Natural killer cell treated with Interleukin-12 subunit alpha and Interleukin-12 subunit beta and Interleukin-15 and Interleukin-18, amount 100 ng/mL, for 72 hours (primary cell): ENCODE measurements around the gene EHD4. TPM values are rescaled to one million over a fixed set of nuclear protein-coding genes. Genes with fewer than 3 reads are reported as not detected.

Source experiments
- ATAC-seq, 2 donors: fragments of 150-1000 bp; cut with Tn5 transposase in 1 of 2; sonication (Bioruptor Pico), chemical (Tn5 transposase) in 1 of 2; 2 replicates each; pipeline ENCODE4 v1.10.0; 2021
- DNase-seq: peaks from one replicate; pipeline ENCODE4 v3.0.0; 2022; ENCODE audit warnings: low spot score
- H3K27ac Mint-ChIP-seq, 2 donors: 1 replicate in 1 of 2; 2 replicates in 1 of 2; pipeline ENCODE4 v1.8.0; 2022; ENCODE audit warnings: mixed read lengths in 2 of 2, mild to moderate bottlenecking in 1 of 2, moderate library complexity in 1 of 2
- H3K27me3 Mint-ChIP-seq, 2 donors: 1 replicate in 1 of 2; 2 replicates in 1 of 2; pipeline ENCODE4 v1.8.0; 2022; ENCODE audit warnings: mixed read lengths in 2 of 2
- H3K36me3 Mint-ChIP-seq: one replicate; pipeline ENCODE4 v1.8.0; 2022; ENCODE audit warnings: mixed read lengths
- H3K4me1 Mint-ChIP-seq, 2 donors: 1 replicate in 1 of 2; 2 replicates in 1 of 2; pipeline ENCODE4 v1.8.0; 2022; ENCODE audit warnings: low read depth in 2 of 2, mixed read lengths in 2 of 2, mild to moderate bottlenecking in 1 of 2
- H3K4me3 Mint-ChIP-seq: one replicate; pipeline ENCODE4 v1.8.0; 2022; ENCODE audit warnings: mixed read lengths
- H3K9me3 Mint-ChIP-seq: 2 replicates; pipeline ENCODE4 v1.8.0; 2022; ENCODE audit warnings: mixed read lengths
- total RNA-seq, 2 donors: library from RNA; stranded (reverse); gene quantifications; one replicate each; pipeline ENCODE4 v1.2.3, GENCODE V29; 2022

Gene EHD4
- total RNA-seq, 2 donors from 2014 or later = 19.9 to 24.5 TPM

DNA sequence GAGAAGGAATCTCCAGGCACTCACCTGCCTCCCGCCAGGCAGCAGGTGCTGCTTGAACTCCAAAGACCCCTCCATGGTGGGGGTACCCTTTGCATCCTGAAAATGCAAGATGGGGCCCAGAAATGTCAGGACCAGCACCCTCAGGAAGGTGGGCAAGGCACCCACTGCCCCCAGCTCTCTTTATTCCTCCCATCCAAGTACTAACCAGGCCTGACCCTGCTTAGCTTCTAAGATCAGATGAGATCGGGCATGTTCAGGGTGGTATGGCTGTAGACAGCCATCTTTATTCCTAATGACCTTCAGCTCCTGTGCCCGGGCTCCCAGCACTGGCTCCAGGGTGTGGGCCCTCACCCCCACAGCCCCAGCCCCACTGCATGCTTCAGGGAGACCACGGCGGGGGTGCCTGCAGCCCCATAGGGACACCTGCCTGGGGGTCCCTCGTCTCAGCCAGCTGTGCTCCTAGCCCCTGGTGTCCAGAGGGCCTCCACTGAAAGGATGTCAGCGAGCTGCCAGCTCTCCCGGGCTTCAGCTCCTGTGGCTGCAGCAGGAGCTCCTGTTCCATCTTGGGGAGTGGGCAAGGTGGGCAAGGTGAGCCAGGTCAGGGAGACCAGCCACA is 120.5 kb downstream of the EHD4 start:
- H3K4me3 Mint-ChIP-seq = no peak overlapping the region
- no peaks in the 10 kb centered on the region for H3K4me1 Mint-ChIP-seq
- no peaks in the 10 kb centered on the region for H3K27me3 Mint-ChIP-seq
- DNase-seq = no peak
- H3K9me3 Mint-ChIP-seq = no peaks in the 10 kb centered on the region
- H3K36me3 Mint-ChIP-seq = peaks cover 4% of the 10 kb centered on the region
- no peak for ATAC-seq
- H3K27ac Mint-ChIP-seq = no peak overlapping the region

- Mint-ChIP-seq H3K27ac (no peak overlapping the region), H3K9me3 (no peaks in the 10 kb centered on the region), H3K4me3 (no peak overlapping the region), H3K27me3 (no peaks in the 10 kb centered on the region), H3K4me1 (no peaks in the 10 kb centered on the region), H3K36me3 (peaks cover 4% of the 10 kb centered on the region)
- DNase-seq = no peak
- ATAC-seq = no peak
Observed at GRCh38 chr15:41851167-41851523, 121.2 kb downstream of the EHD4 start.

- Mint-ChIP-seq H3K9me3 (no peaks in the 10 kb centered on the region), H3K27me3 (no peaks in the 10 kb centered on the region), H3K4me3 (no peak overlapping the region), H3K36me3 (peaks cover 4% of the 10 kb centered on the region), H3K4me1 (no peaks in the 10 kb centered on the region), H3K27ac (no peak overlapping the region)
- ATAC-seq (no peak), DNase-seq (no peak)
Observed at GRCh38 chr15:41850482-41851166, 121.7 kb downstream of the EHD4 start.

DNA sequence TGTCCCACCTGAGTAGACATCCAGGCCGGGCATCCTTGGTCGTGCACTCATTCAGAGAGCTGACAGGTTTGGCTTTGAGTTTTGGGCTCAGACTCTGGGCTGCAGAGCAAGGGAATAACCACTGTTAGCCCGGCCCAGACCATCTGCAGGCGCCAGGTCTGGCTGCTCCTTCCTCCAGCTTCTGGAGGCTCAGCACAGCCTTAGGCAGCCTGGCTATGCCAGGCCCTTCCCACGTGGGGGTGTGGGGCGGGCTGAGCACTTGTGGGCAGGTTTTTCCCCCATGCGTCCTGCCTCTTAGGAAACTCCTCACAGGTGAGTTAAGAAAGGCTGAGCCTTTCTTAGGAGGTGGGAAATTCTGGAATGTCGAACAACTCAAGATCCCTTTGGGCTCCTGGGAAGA is 122.5 kb downstream of the EHD4 start:
- DNase-seq (no peak), ATAC-seq (no peak)
- Mint-ChIP-seq H3K27ac (no peak overlapping the region), H3K4me1 (no peaks in the 10 kb centered on the region), H3K36me3 (peaks cover 4% of the 10 kb centered on the region), H3K9me3 (no peaks in the 10 kb centered on the region), H3K27me3 (no peaks in the 10 kb centered on the region), H3K4me3 (no peak overlapping the region)

DNA sequence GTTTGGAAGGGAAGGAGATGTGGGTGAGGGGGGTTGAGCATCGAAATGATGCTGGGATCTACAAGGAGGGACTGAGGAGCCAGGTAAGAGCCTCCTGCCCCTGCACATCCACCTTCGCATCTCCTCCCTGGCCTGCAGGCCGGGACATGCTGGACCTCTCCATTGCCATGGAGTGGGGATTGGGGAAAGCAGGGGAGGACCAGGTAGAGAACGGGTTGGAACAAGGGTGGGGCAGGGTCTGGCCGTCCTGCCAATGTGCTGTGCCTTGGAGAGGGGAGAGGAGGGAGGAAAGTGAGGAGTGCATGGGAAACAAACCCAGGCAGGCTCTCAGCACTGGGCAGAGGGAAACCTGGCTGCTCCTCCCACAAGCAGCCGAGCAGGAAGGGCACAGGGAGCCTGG is 123.2 kb downstream of the EHD4 start:
- H3K36me3 Mint-ChIP-seq = peaks cover 4% of the 10 kb centered on the region
- ATAC-seq = no peak
- H3K27me3 Mint-ChIP-seq = no peaks in the 10 kb centered on the region
- H3K27ac Mint-ChIP-seq = no peak overlapping the region
- DNase-seq = no peak
- no peaks in the 10 kb centered on the region for H3K9me3 Mint-ChIP-seq
- no peaks in the 10 kb centered on the region for H3K4me1 Mint-ChIP-seq
- no peak overlapping the region for H3K4me3 Mint-ChIP-seq

DNA sequence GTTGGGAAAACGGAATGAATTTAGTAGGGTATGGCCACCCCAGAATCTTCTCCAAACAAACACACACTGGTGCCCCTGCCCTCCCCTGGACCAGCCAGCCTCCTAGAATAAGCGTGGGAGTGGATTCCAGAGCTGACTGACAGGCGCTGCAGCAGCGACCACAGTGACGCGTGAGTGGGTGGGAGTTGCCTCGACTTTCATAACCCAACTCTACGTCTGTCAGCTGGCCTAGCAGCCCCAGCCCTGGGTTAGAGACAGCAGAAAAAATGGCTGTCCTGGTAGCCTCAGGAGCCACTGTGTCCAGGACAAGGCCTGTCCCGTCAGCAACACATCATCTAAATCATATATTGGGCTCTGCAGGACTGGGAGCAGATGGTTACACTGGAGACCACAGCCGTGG is 123.7 kb downstream of the EHD4 start:
- H3K4me1 Mint-ChIP-seq = no peaks in the 10 kb centered on the region
- peaks cover 4% of the 10 kb centered on the region for H3K36me3 Mint-ChIP-seq
- H3K27ac Mint-ChIP-seq = no peak overlapping the region
- DNase-seq (no peak), ATAC-seq (no peak)
- no peaks in the 10 kb centered on the region for H3K9me3 Mint-ChIP-seq
- no peaks in the 10 kb centered on the region for H3K27me3 Mint-ChIP-seq
- H3K4me3 Mint-ChIP-seq = no peak overlapping the region

- ATAC-seq (no peak), DNase-seq (no peak)
- H3K27me3 Mint-ChIP-seq = no peaks in the 10 kb centered on the region
- H3K36me3 Mint-ChIP-seq = peaks cover 4% of the 10 kb centered on the region
- H3K4me3 Mint-ChIP-seq = no peak overlapping the region
- H3K4me1 Mint-ChIP-seq = no peaks in the 10 kb centered on the region
- no peak overlapping the region for H3K27ac Mint-ChIP-seq
- no peaks in the 10 kb centered on the region for H3K9me3 Mint-ChIP-seq
Observed at GRCh38 chr15:41847981-41848380, 124.4 kb downstream of the EHD4 start.

- Mint-ChIP-seq H3K36me3 (peaks cover 4% of the 10 kb centered on the region), H3K4me1 (no peaks in the 10 kb centered on the region), H3K9me3 (no peaks in the 10 kb centered on the region), H3K27me3 (no peaks in the 10 kb centered on the region), H3K4me3 (no peak overlapping the region), H3K27ac (no peak overlapping the region)
- DNase-seq (no peak), ATAC-seq (no peak)
Observed at GRCh38 chr15:41847206-41847605, 125.2 kb downstream of the EHD4 start.

Other genes starting within 250 kb of the EHD4 start
- gene MAPKBP1, start 198.1 kb downstream of the EHD4 start, total RNA-seq = 10 to 100 TPM; 30.6 to 53.2 TPM
- 10 to 100 TPM in 1 of 2 donors, 1 to 10 TPM in 1; 6.7 to 12.1 TPM for gene JMJD7, start 144.5 kb downstream of the EHD4 start, total RNA-seq
- gene PLA2G4B, start 133.7 kb downstream of the EHD4 start, total RNA-seq = 10 to 100 TPM in 1 of 2 donors, 1 to 10 TPM in 1; 4.7 to 13.4 TPM
- 1 to 10 TPM; 1.1 to 2.4 TPM for gene SPTBN5, start 78.5 kb downstream of the EHD4 start, total RNA-seq
- gene PLA2G4E, start 48.5 kb upstream of the EHD4 start, total RNA-seq = not detected
- gene PLA2G4D, start 122.0 kb upstream of the EHD4 start, total RNA-seq = not detected
- gene PLA2G4F, start 184.1 kb upstream of the EHD4 start, total RNA-seq = not detected
- 10 to 100 TPM; 66.2 to 84.6 TPM for gene VPS39, start 235.7 kb upstream of the EHD4 start, total RNA-seq